Measurements from ENCODE around the gene CASZ1. TPM values are rescaled to one million over a fixed set of nuclear protein-coding genes. Genes with fewer than 3 reads are reported as not detected.

The CASZ1 gene
- total and polyA plus RNA-seq, 2 experiments from 2014 or later: 6.2 to 6.7 TPM

- TF ChIP-seq ZNF462 (CRISPR knock-in tag; IDR thresholded peaks at IDR 0.05): no peak
- no peak for TF ChIP-seq ZNF114 (CRISPR knock-in tag; IDR thresholded peaks at IDR 0.05)
- TF ChIP-seq REST (IDR thresholded peaks at IDR 0.05; ENCODE audit: unreplicated experiment): no peak
- TF ChIP-seq STAT1 (IDR thresholded peaks at IDR 0.05; ENCODE audit: unreplicated experiment): no peak
These were observed 152.7 kb downstream of the CASZ1 start (continued) for GRCh38 chr1:10643607-10644306.
